IPS-20b (cell line): ENCODE data around the gene ZSCAN31.

ENCODE experiments used
- H3K27ac ChIP-seq: one replicate; pipeline ENCODE4 v1.5.1; 2013; ENCODE audit warnings: low read length
- H3K27me3 ChIP-seq: 2 replicates; pipeline ENCODE4 v1.6.1; 2013; ENCODE audit warnings: mild to moderate bottlenecking, low read length, inconsistent platforms; ENCODE audit not compliant: insufficient read depth
- H3K36me3 ChIP-seq: 2 replicates; pipeline ENCODE4 v1.6.1; 2013; ENCODE audit warnings: low read depth, mild to moderate bottlenecking, inconsistent platforms, low read length, moderate library complexity; ENCODE audit not compliant: insufficient read depth
- H3K4me1 ChIP-seq: 2 replicates; pipeline ENCODE4 v1.6.1; 2013; ENCODE audit warnings: mild to moderate bottlenecking, control low read depth, inconsistent platforms, low read length, moderate library complexity; ENCODE audit not compliant: insufficient read depth
- H3K4me3 ChIP-seq: 2 replicates; pipeline ENCODE4 v1.5.1; 2013; ENCODE audit warnings: mild to moderate bottlenecking, low read length, inconsistent platforms
- H3K9ac ChIP-seq: 2 replicates; pipeline ENCODE4 v1.6.1; 2013; ENCODE audit warnings: low read depth, mild to moderate bottlenecking, inconsistent platforms, low read length, moderate library complexity
- H3K9me3 ChIP-seq: 2 replicates; pipeline ENCODE4 v1.6.1; 2013; ENCODE audit warnings: mild to moderate bottlenecking, low read depth, low read length, inconsistent platforms; ENCODE audit not compliant: insufficient read depth

ZSCAN31 gene

GRCh38 chr6:28335564-28336283 is at the start of gene ZSCAN31:
ZSCAN31 (minus strand) TSS chr6:28336148; CDS start chr6:28329683, 6,465 bp downstream.
- Histone ChIP-seq H3K9ac (peak within 1 kb of the TSS; percentile 100), H3K4me3 (peak within 1 kb of the TSS; percentile 99), H3K27me3 (no peaks in the 10 kb centered on the region), H3K36me3 (no peaks in the 10 kb centered on the region), H3K27ac (peak within 1 kb of the TSS; percentile 96), H3K4me1 (peaks cover 15% of the 10 kb centered on the region; the same call in 1 of the 2 replicates), H3K9me3 (no peaks in the 10 kb centered on the region)

GRCh38 chr6:28384143-28384533 is 48.2 kb upstream of the ZSCAN31 start:
- Histone ChIP-seq H3K9me3 (no peaks in the 10 kb centered on the region), H3K36me3 (peaks cover 72% of the 10 kb centered on the region), H3K27me3 (no peaks in the 10 kb centered on the region), H3K4me1 (peaks cover 8% of the 10 kb centered on the region), H3K27ac (no peak overlapping the region), H3K9ac (peak overlapping the region; percentile 87; the same call in 1 of the 2 replicates), H3K4me3 (peak overlapping the region; percentile 77; the same call in 1 of the 2 replicates)

DNA sequence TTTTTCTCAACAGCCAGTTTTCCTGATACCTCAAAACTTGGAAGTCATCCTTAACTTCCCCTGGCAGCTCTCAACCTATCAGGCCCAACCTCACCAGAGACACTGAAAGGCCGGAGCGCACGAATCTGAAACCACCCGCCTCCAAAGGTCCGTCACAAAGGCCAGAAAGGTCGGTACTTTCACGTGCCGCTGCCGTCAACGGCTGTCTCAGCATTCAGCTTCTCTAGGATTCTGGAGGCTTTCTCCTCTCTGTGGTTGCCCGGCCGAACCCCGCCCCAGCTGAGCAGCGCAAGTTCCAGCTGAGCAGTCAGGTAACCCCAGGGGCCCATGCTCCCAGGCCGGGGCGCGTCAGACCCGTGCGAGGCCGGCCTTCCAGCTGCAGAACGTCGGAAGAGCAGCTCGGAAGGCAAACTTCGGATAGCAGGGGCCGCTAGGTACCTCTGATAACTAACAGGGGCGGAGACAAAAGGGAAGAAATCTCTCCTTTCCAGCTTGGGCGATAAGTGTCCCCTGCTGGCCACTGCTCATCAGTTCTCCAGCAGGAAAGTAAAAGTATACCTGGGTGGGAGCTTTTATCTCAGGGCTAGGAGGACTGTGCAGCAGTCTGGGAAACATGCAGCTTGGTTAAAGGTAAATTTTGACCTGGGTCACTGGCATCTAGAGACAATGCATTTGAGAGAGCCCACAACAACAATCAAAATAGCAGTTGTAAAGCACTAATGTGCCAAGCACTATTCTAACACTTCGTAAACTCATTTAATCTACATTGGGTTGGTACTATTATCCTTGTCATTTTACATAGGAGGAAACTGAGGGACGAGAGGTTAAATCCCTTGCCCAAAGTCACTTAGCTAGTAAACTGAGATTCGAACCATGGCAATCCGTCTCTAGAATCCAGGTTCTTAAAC is 47.5 kb upstream of the ZSCAN31 start:
- Histone ChIP-seq H3K27me3 (no peaks in the 10 kb centered on the region), H3K4me1 (peaks cover 8% of the 10 kb centered on the region), H3K9me3 (peaks cover 2% of the 10 kb centered on the region; the same call in 1 of the 2 replicates), H3K36me3 (peaks cover 70% of the 10 kb centered on the region), H3K4me3 (peak overlapping the region; percentile 77), H3K27ac (peak overlapping the region; percentile 66), H3K9ac (peak overlapping the region; percentile 87; the same call in 1 of the 2 replicates)

DNA sequence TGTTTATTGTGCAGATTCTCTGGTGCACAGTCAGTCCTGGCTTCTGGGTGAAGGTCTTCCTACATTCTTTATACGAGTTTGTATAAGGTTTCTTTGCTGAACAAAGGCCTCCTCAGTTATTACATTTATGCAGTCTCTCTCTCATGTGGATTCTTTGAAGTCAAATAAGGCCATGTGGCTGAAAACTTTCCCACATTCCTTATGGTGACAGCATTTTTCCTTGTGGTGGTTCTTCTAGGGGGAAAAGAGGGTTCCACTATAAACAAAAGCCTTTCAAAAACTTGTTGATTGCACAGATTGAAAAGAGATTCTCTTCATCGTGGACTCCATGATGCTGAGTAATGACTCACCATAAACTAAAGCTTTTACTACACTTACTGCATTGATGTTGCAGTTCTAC is 44.4 kb upstream of the ZSCAN31 start:
- H3K27me3 ChIP-seq, result no peaks in the 10 kb centered on the region
- peaks cover 3% of the 10 kb centered on the region; the same call in 1 of the 2 replicates for H3K9me3 ChIP-seq
- no peak overlapping the region for H3K9ac ChIP-seq
- H3K4me1 ChIP-seq, result peaks cover 8% of the 10 kb centered on the region
- no peak overlapping the region for H3K4me3 ChIP-seq
- H3K27ac ChIP-seq, result no peak overlapping the region
- H3K36me3 ChIP-seq, result peaks cover 55% of the 10 kb centered on the region

- Histone ChIP-seq H3K4me1 (peaks cover under 1% of the 10 kb centered on the region), H3K4me3 (no peak overlapping the region), H3K36me3 (peaks cover 48% of the 10 kb centered on the region), H3K9ac (no peak overlapping the region), H3K27me3 (no peaks in the 10 kb centered on the region), H3K9me3 (peaks cover 3% of the 10 kb centered on the region; the same call in 1 of the 2 replicates), H3K27ac (no peak overlapping the region)
Measured at GRCh38 chr6:28378644-28379043, 42.7 kb upstream of the ZSCAN31 start.

DNA sequence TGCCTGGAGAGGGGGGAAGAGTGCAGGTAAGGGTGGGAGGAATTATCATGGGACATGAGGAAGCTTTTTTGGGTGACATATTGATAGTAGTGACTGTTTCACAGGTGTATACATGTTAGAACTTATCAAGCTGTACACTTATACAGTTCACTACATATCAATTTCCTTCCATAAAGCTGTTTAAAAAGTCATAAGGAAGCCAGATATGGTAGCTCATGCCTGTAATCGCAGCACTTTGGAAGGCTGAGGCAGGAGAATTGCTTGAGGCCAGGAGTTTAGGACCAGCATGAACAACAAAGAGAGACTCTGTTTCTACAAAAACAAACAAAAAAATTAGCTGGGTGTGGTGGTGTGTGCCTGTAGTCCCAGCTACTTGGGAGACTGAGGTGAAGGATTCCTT is 41.9 kb upstream of the ZSCAN31 start:
- peaks cover 48% of the 10 kb centered on the region for H3K36me3 ChIP-seq
- H3K4me1 ChIP-seq, result no peaks in the 10 kb centered on the region; the same call in none of the 2 replicates
- no peak overlapping the region for H3K9ac ChIP-seq
- H3K27ac ChIP-seq, result no peak overlapping the region
- H3K4me3 ChIP-seq, result no peak overlapping the region
- H3K9me3 ChIP-seq, result peaks cover 3% of the 10 kb centered on the region; the same call in 1 of the 2 replicates
- no peaks in the 10 kb centered on the region for H3K27me3 ChIP-seq

GRCh38 chr6:28373925-28374324 is 38.0 kb upstream of the ZSCAN31 start:
- Histone ChIP-seq H3K9me3 (peaks cover 3% of the 10 kb centered on the region; the same call in 1 of the 2 replicates), H3K9ac (no peak overlapping the region), H3K27ac (no peak overlapping the region), H3K36me3 (peaks cover 13% of the 10 kb centered on the region; the same call in 1 of the 2 replicates), H3K4me1 (no peaks in the 10 kb centered on the region; the same call in 1 of the 2 replicates), H3K27me3 (no peaks in the 10 kb centered on the region), H3K4me3 (no peak overlapping the region)

DNA sequence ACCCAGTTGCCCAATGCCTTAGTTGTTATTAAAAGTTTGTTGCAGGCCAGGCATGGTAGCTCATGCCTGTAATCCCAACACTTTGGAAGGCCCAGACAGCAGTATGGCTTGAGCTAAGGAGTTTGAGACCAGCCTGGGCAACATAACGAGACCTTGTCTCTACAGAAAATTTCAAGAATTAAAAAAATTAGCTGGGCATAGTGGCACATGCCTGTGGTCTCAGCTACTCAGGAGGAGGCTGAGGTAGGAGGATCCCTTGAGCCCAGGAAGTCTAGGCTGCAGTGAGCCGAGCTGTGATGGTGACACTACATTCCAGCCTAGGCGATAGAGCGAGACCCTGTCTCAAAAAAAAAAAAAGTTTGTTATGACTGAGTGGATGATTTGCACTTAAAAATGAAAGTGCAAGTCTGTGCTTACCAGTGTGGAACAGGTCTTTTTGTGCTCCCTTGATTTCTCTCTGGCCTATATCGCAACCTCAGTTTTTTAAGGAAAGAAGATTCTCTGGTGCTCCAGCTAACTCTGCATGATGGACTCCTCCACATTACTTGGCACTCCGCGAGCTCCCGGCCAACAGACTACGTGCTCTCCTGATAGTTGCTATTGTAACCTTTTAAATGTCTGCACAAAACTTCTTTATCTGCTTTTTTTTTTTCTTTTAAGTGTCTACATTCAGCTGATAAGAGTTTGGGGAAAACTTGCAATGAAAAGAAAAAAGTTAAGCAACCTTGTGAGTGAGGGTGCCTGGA is 35.9 kb upstream of the ZSCAN31 start:
- H3K27ac ChIP-seq, result no peak overlapping the region
- no peaks in the 10 kb centered on the region; the same call in 1 of the 2 replicates for H3K4me1 ChIP-seq
- no peaks in the 10 kb centered on the region for H3K9me3 ChIP-seq
- no peaks in the 10 kb centered on the region for H3K27me3 ChIP-seq
- H3K9ac ChIP-seq, result no peak overlapping the region
- H3K36me3 ChIP-seq, result peaks cover 3% of the 10 kb centered on the region; the same call in 1 of the 2 replicates
- H3K4me3 ChIP-seq, result no peak overlapping the region

GRCh38 chr6:28371280-28371679 is 35.3 kb upstream of the ZSCAN31 start:
- Histone ChIP-seq H3K9me3 (no peaks in the 10 kb centered on the region), H3K9ac (no peak overlapping the region), H3K27me3 (no peaks in the 10 kb centered on the region), H3K4me1 (no peaks in the 10 kb centered on the region; the same call in 1 of the 2 replicates), H3K4me3 (no peak overlapping the region), H3K36me3 (peaks cover 3% of the 10 kb centered on the region; the same call in 1 of the 2 replicates), H3K27ac (no peak overlapping the region)

- H3K4me1 ChIP-seq, result no peaks in the 10 kb centered on the region
- H3K36me3 ChIP-seq, result peaks cover 11% of the 10 kb centered on the region
- H3K27me3 ChIP-seq, result no peaks in the 10 kb centered on the region
- no peak overlapping the region for H3K4me3 ChIP-seq
- H3K9ac ChIP-seq, result no peak overlapping the region
- H3K27ac ChIP-seq, result no peak overlapping the region
- H3K9me3 ChIP-seq, result no peaks in the 10 kb centered on the region
Measured at GRCh38 chr6:28370440-28370839, 34.5 kb upstream of the ZSCAN31 start.

GRCh38 chr6:28369463-28369862 is 33.5 kb upstream of the ZSCAN31 start:
- no peak overlapping the region for H3K9ac ChIP-seq
- peaks cover 17% of the 10 kb centered on the region for H3K36me3 ChIP-seq
- H3K4me1 ChIP-seq, result no peaks in the 10 kb centered on the region
- no peaks in the 10 kb centered on the region for H3K9me3 ChIP-seq
- no peak overlapping the region for H3K4me3 ChIP-seq
- H3K27ac ChIP-seq, result no peak overlapping the region
- H3K27me3 ChIP-seq, result no peaks in the 10 kb centered on the region
